T1000 (cell line): ENCODE measurements around the gene HAUS1.
A peak's percentile ranks its signal among the peaks of the same experiment; 100 is the strongest.
"Not testable (repeated sequence)": the region's sequence is repeated elsewhere in the genome, so short reads cannot be mapped to it uniquely, and the experiment has no call there.

ENCODE experiments used
- DNase-seq: peaks from one replicate; lab custom pipeline; 2025; ENCODE audit warnings: mixed read lengths; lab: John Stamatoyannopoulos, UW

HAUS1 gene

DNA sequence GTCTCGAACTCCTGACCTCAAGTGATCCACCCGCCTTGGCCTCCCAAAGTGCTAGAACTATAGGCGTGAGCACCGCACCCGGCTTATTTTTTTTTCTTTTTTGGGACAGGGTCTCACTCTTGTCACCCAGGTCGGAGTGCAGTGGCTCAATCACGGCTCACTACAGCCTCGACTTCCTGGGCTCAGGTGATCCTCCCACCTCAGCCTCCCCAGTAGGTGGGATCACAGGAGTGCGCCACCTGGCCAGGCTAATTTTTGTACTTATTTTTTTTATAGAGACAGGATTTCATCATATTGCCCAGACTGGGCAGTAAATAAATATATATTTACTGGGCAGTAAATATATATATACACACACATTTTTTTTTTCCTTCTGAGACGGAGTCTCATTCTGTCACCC is 8.7 kb upstream of the HAUS1 start:
- DNase-seq: no peak

DNA sequence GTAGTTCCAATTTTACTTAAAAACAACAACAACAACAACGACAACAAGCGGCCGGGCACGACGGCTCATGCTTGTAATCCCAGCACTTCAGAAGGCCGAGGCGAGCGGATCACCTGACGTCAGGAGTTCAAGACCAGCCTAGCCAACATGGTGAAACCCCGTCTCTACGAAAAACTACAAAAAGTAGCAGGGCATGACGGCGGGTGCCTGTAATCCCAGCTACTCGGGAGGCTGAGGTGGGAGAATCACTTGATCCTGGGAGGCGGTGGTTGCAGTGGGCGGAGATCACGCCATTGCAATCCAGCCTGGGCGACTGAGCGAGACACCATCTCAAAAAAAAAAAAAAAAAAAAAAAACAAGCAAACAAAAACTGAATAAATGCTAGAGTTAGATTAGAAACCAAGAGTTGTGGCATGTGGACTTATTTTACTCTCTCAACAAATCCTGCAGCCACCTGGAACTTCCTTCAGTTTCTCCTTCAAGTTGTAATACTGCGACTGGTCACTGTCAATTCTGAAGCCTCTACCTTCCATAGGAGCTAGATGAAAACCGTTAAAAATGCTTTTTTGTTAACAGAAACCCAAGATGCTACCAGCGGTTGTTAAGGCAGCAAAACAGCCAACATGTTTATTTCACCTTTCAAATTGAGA is 7.4 kb upstream of the HAUS1 start:
- DNase-seq: no peak

DNA sequence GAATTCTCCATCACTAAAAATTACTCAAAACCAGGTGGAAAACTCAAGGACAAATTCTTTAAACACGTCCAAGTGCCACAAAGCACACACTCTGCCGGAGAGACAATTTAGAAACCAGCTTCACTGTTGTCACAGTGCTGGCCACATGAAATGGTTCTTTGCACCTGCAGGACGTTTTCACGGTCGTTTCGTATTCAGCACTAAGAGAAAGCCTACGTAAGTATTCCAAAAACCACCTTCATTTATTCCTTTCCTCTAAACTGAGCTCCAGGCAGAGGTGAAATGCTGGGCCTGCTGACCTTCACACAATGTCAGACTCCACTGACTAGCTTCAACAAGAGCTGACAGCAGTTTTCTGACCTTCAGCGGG is 6.8 kb upstream of the HAUS1 start:
- no peak for DNase-seq

DNA sequence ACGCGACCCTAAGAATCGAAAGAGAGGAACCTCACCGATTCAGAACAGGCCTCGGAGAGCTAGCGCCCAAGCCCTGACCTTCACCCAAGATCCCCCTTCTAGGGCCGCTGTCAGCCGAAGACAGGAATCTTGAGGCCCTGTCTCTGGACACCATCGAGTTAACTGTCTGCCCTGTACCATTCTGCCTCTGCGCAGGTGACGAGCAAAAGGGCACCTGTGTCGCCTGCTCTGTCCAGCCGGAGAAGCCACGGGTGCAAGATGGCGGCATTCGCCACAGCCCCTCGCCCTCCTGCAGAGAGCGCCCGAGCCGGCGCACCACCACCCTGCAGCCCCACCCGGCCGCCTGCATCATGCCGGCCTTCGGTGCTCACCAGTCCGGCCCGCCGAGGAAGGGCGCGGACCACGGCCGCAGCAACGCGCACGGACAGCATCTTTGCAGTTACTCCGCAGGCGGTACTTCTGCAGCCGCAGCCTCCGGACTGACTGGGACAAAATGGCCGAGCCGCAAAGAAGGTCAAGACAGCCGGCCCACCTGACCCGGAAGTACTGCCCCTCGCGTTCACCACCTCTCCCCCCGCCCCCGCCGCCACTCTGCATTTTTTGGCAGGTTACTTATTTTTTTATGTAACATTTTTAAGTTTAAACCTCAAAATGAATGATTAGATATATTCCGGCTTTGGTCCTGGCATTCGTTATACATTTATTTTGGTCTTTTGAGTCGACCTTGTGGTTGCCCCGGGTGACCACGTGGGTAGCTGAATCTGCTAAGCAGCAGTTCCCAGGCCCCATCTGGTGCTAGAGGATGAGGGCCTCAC is 6.2 kb upstream of the HAUS1 start, which contains the start of gene ATP5F1A:
ATP5F1A (minus strand) TSS at position 496 of the 815 bp plus-strand sequence; CDS start at position 431, 65 bp downstream.
- peak; percentile 76 for DNase-seq

DNA sequence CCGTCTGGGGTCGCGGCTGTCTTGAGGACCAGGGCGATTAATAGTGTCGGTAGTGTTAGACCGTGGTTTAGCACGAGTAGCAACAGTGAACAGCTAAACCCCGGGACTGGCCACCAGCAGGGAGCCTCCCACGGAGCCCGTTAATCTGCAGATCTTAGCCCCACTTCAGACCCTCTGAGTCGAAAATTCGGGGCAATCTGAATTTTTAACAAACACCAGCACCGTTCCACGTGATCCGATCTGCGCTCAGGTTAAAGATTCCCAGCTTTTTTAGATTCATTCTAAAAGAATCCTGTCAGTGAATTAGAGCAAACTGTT is 5.6 kb upstream of the HAUS1 start:
- no peak for DNase-seq

DNA sequence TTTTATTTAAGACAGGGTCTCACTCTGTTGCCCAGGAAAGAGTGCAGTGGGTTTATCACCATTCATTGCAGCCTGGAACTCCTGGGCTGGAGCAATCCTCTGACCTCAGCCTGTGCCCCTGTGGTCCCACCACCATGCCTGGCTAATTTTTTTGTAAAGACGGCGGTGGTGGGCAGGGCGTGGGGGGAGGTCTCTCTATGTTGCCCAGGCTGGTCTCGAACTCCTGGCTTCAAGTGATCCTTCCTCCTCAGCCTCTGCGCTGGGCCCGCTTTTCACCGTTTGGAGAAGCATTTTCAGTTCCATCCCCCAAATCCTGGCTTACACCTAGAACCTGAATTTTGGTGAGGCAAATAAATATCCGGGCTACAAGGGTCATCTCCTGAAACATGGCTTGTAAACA is 4.7 kb upstream of the HAUS1 start:
- no peak for DNase-seq

DNA sequence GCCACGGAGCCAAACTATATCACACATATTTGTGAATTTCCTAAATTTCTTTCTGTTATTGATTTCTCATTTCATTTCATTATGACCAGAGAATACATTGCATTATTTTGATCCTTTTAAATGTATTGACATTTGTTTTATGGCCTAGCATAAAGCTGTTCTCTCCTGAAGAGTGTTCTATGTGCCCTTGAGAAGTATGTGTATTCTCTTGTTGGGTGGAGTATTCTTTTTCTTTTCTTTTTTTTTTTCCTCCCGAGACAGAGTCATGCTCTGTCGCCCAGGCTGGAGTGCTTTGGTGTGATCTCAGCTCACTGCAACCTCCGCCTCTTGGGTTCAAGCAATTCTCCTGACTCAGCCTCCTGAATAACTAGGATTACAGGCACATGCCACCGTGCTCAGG is 5.2 kb downstream of the HAUS1 start:
- DNase-seq: no peak

DNA sequence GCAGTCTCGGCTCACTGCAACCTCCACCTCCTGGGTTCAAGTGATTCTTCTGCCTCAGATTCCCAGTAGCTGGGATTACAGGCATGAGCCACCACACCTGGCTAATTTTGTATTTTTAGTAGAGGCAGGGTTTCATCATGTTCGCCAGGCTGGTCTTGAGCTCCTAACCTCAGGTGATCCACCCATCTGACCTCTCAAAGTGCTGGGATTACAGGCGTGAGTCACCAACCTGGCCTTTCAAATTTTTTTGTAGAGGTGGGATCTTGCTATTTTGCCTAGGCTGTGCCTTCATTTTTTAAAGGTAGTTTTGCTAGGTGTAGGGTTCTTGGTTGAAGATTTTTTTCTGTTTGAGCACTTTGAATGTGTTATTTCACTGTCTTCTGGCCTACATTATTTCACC is 6.2 kb downstream of the HAUS1 start:
- DNase-seq: no peak

DNA sequence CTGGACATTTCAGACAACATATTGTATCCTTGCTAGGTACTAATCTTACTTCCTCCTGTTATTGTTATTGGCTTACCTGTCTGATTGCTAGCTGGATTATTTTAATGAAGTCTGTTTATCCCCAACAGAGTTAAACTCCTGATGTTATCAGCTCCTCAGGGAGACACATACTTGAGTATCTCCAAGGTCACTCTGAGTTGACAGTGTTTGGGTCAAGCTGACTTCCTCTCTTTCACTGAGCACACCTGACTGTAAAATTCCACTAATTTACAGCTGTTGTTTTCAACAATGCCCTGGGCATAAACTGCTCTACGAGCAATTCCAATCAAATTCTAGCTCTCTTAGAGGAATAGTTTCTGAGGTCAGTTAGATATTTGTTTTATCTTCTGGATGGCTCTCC is 9.6 kb downstream of the HAUS1 start:
- no peak for DNase-seq

DNA sequence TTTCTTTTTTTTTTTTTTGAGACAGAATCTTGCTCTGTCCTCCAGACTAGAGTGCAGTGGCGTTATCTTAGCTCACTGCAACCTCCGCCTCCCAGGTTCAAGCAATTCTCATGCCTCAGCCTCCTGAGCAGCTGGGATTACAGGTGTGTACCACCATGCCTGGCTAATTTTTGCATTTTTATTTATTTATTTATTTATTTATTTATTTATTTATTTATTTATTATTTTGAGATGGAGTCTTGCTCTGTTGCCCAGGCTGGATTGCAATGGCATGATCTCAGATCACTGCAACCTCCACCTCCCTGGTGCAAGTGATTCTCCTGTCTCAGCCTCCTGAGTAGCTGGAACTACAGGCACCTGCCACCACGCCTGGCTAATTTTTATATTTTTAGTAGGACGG is 22.4 kb downstream of the HAUS1 start:
- not testable (repeated sequence) for DNase-seq

DNA sequence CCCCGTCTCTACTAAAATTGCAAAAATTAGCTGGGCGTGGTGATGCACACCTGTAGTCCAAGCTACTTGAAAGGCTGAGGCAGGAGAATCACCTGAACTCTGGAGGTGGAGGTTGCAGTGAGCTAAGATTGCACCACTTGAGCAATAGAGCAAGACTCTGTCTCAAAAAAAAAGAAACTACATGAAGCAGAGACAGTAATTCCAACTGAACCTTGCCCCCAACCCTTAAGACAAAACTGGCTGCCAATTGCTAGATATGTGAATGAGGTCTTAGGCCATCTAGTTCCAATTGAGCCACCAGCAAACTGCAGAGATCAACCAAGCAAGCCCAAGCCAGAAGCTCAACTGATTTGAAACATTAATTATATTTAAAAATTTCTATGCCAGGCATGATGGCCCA is 25.9 kb downstream of the HAUS1 start:
- no peak for DNase-seq

DNA sequence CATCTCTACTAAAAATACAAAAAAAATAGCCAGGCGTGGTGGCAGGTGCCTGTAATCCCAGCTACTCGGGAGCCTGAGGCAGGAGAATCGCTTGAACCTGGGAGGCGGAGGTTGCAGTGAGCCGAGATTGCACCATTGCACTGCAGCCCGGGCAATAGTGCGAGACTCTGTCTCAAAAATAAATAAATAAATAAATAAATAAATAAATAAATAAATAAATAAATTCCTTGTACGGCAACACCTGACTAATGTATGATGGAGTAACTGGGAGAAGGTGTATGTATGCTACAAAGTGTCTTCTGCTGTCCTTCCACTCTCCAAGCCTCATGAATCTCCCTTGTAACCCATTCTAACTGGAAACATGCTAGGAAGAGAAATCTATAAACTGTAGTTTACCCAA is 26.4 kb downstream of the HAUS1 start:
- DNase-seq: not testable (repeated sequence)

DNA sequence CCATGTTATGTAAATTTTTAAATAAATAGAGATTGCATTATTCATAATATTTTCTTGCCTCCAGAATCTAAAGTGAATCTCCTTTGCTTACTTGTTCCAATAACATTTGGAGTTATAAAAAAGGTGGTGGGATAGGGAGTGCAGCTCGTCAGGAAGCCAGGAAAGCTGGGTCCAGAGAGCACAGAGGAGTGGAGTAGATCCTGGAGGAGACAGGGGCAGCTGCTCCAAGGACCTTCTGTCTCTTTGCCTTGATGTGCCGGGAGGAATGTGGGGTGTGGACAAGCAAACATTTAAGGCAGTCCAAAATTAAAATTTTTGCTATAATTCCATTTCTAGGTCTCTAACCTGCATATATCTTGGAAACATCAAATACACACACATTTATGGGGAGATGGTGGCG is 29.3 kb downstream of the HAUS1 start:
- no peak for DNase-seq

DNA sequence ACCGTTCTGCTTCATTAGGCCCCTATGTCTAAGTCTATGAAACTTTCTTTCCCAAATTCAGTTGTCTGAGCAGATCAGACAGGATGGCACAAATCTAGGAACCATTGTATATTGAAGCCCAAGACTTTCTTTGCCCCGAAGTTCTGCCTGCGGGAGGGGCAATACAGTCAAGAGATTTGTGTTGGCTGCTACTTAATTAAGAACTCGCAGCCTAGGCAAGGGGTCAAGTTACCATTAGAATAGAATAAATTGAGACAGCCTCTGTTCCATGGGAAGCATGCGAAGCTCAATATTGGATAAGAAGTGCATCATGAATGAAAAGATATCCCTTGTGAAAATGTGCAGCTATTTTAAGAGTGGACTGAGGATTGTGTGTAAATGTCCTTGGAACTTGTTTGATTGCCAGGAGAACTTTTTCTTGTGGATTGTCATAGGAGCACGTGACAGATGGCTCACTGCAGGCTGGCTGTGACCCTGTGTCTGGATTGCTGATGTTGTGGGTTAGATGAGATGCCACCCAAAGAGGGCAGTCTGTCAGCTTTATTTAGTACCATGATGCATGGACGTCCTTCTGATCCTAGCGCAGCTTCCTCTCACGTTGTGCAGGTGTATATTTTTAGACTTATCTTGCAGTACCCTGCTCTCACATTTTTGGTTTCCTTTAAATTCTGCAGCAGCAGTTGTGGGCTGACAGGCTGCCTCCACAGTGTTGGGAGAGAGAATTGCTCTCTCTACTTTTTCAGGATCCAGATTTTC is 30.9 kb downstream of the HAUS1 start:
- DNase-seq: no peak

DNA sequence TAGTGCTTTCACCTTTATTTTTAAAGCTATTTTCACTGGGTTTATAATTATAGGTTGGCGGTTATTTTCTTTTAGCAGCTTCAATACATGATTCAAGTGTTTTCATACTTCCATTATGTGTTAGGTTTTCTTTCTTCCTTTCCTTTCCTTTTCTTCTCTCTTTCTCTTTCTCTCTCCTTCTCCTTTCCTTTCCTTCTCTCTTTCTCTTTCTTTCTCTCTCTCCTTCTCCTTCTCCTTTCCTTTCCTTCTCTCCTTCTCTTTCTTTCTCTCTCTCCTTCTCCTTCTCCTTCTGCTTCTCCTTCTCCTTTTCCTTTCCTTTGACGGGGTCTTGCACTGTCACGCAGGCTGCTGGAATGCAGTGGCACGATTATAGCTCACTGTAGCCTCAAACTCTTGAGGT is 36.0 kb downstream of the HAUS1 start:
- no peak for DNase-seq

DNA sequence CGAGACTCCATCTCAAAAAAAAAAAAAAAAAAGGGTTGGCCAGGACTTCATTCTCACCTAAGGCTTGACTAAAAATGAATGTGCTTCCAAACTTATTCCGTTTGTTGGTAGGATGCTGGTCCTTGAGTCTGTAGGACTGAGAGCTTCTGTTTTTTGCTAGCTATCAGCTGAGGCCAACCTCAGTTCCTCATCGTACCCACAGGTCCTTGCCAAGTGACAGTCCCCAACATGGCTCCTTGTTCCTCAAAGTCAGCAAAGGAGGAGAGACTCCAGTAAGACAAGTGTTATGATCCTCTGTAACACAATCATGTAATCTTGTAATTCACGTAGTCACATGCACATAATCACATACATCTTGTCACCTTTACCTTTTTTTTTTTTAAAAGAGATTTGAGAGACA is 37.0 kb downstream of the HAUS1 start:
- no peak for DNase-seq

DNA sequence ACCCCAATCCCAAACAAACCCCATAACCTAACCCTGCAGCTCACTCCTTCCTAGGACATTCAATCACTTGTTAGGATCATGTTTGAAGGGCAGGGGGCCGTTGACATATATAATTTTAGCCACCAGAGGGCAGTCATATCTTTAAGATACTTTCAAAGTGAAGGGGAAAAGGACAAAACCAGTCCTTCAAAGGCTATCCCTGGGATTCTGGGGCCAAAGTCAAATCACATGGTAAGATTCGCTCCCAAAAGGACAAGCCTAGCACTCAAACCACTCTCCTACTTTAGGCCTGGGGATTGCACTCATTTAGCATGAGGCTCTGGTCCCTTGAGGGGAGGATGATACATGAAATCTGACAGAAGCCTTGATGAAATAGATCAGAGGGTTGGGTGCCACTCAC is 44.6 kb downstream of the HAUS1 start:
- peak; percentile 52 for DNase-seq

DNA sequence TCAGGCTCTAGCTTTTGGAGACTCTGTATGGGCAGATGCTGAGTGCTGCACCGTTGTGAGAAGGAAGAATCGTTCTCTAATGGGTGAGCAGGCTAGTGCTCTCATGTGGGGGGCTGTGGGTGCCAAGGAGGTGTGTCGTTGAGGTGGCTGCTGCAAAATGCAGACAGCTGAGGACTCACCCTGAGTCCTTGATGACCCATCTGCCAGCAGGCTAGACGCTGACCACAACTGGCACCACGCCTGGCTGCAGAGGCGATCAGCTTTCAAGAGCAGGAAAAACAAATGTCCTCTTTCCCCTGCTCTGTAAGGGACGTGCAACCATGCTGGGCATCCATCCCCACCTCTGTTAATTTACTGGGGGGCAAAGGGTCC is 48.2 kb downstream of the HAUS1 start:
- peak; percentile 53 for DNase-seq

DNA sequence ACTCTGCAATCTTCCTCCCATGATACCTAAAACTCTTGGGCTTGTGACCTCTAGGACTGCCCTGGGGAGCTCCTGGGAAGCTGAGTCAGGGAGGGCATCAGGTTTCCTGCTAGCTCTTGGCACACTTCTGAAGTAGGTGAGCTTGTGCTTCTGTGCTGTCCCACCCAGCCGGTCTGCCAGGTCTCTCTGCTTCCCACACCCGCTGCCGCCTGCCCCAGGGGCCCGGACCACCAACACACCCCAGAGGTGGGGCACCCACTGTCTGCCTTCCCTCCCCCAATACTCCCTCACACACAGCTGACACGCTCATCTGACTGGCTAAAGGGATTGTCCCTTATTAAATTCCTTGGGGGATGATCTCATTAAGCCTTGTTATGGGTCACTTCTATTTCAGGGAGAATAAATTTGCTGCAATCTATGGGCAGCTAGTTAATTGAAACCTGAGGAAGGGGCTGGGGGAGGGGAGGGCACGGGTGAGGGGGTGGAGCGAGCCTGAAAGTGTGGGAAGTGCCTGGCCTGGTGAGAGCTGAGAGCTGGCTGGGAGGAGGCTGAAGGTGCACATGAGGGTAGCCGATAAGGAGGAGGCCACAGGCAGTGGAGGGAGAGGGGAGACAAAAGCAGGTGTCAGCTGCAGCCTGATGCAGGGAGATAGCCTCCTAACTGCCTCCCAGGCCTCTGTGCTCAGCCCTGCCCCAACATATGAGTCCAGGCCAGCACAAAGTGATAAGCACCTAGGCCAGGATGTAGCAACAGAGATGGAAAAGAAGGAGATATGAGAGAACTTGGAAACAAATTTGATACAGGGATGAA is 48.8 kb downstream of the HAUS1 start:
- DNase-seq: no peak

DNA sequence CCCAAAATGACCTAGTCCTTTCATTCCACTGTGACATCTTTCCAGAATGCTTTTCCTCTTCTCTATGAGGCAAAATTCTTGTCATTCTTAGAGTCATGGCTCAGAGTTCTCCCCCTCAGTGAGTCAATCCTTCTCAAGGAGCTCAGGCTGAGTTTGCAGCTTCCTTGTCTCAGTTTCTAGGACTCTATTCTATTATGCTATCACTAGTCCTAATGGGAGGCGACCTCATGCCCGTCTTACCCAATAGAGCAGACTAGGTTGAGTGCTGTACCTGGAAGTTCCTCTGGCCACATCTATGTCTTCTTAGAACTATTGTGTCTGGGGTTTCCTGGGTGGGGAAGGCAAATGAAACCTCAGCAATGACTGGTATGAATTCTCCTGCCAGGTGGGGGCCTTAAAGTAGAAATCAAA is 51.5 kb downstream of the HAUS1 start:
- peak; percentile 17 for DNase-seq

DNA sequence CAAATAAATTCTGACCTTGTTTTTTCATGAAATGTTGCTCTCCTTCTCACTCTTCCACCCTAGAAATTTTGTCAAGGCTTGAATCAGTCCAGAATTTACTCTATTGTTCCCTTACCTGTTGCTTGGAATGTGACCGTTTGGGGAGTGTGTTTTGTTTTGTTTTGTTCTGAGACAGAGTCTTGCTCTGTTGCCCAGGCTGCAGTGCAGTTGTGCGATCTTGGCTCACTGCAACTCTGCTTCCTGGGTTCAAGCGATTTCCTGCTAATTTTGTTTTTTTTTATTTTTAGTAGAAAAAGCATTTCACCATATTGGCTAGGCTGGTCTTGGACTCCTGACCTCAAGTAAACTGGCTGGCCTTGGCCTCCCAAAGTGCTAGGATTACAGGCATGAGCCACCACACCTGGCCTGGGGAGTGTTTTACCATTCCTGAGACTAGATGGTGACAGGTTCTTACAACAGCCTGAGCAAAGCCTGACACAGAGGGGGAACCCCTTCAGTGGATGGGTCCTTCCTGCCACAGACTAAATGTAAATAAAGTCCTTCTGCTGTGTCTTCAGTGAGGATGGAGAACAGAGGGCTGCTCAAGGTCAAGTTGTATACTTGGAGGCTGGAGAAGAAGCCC is 52.0 kb downstream of the HAUS1 start:
- no peak for DNase-seq

DNA sequence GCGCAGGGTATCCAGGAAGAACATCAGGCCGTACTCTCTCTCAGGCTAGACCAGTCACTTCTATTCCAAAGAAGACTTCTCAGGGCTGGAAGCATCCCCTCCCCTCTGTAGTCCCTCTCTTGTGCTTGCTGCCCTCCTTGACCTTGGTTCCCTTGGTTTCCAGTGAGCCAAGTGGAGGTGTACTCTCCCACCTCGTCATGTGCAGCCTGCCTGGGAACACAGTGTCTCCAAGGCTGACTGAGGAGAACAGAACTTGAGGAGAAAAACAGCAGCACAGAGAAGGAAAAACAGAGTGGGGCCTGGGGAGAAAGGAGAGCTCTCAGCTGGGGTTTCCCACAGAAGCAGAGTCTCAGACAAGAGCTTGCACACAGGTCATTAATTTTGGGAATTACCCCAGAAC is 52.7 kb downstream of the HAUS1 start:
- DNase-seq: no peak
